GM12872 (cell line): ENCODE measurements around the gene SELENBP1.

Source experiments
- CTCF ChIP-seq: IDR thresholded peaks from 3 replicates; pipeline ENCODE4 v1.5.1; 2011; ENCODE audit warnings: low read depth, mild to moderate bottlenecking, low read length, moderate library complexity; ENCODE audit not compliant: insufficient read depth

Gene SELENBP1

GRCh38 chr1:151393583-151393982, 21.1 kb upstream of the SELENBP1 start:
- no peak for TF ChIP-seq CTCF

- no peak for TF ChIP-seq CTCF
Observed at GRCh38 chr1:151391079-151391563, 18.6 kb upstream of the SELENBP1 start.

- no peak for TF ChIP-seq CTCF
Observed at GRCh38 chr1:151386002-151386401, 13.5 kb upstream of the SELENBP1 start.

GRCh38 chr1:151384584-151384983, 12.1 kb upstream of the SELENBP1 start:
- no peak for TF ChIP-seq CTCF

- TF ChIP-seq CTCF: no peak
Observed at GRCh38 chr1:151377150-151377884, 4.8 kb upstream of the SELENBP1 start.

- TF ChIP-seq CTCF: no peak
Observed at GRCh38 chr1:151373196-151373595, 691 bp upstream of the SELENBP1 start.

- TF ChIP-seq CTCF: no peak
Observed at GRCh38 chr1:151371370-151372057, 991 bp downstream of the SELENBP1 start.
